GM21825 (cell line): ENCODE results near the gene TRIM14.
"Not testable (repeated sequence)": the region's sequence is repeated elsewhere in the genome, so short reads cannot be mapped to it uniquely, and the experiment has no call there.

ENCODE experiments used
- ATAC-seq: cut with Tn5 transposase; IDR thresholded peaks from one replicate; pipeline ENCODE4 v1.9.1; 2021; ENCODE audit warnings: mild to moderate bottlenecking, moderate library complexity; ENCODE audit not compliant: unreplicated experiment

TRIM14 gene

DNA sequence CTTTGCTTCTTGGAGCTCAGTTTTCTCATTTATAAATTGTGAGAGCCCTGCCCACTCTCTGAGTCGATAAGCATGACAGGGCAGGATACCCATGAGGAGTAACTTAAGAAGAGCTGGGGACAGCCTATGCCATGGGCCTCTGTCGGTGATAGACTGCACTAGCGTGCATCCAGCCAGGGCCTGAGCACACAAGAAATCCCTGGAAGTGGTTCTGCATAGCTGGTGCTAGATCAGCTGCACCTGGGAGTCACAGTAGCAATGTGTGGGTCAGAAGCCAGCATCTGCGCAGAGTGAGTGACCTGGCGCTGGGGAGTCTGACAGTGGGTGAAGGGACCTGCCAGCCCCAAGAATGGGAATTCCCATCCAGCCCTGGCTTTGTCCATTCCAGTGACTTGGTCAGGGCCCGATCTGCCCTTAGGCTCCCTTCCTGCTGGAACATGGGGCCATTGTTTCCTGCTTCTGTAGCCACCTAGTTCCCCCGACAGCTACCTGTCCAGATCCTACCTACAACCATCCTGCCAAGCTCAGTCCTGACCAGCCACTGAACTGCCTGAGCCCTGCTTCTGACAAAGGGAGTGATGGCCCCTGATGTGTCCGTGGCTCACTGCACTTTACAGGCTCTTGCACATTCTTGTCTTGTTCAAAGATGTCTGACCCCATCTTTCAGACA lies 98.4 kb downstream of the TRIM14 start:
- no peak for ATAC-seq

- ATAC-seq, result not testable (repeated sequence)
Measured at GRCh38 chr9:98019869-98020268, 99.2 kb downstream of the TRIM14 start.
